Activated CD8-positive, alpha-beta T cell treated with anti-CD3 and anti-CD28 coated beads, Interleukin-2, amount 10 ng/mL, durations not matched to agents 7 days and 5 days (primary cell): ENCODE results near the gene HOPX. TPM values are rescaled to one million over a fixed set of nuclear protein-coding genes. Genes with fewer than 3 reads are reported as not detected.

Experiments
- ATAC-seq: fragments of 150-1000 bp; cut with Tn5 transposase; one replicate; pipeline ENCODE4 v1.10.0; 2021; ENCODE audit warnings: moderate library complexity
- CTCF ChIA-PET: fragments of 350-600 bp; sonication (Branson Sonifier 250); formaldehyde crosslinking; loops from one replicate; lab custom pipeline; 2021; ENCODE audit warnings: antibody characterized with exemption; lab: Charles Lee
- POLR2A ChIA-PET: fragments of 350-600 bp; sonication (Branson Sonifier 250); formaldehyde crosslinking; loops from one replicate; lab custom pipeline; 2021; ENCODE audit warnings: antibody characterized with exemption; lab: Charles Lee
- DNase-seq: peaks from one replicate; pipeline ENCODE4 v3.0.0-alpha.2; 2020
- H3K27ac Mint-ChIP-seq: one replicate; pipeline ENCODE4 v1.8.0; 2021; ENCODE audit warnings: mild to moderate bottlenecking, mixed read lengths
- H3K27me3 Mint-ChIP-seq: one replicate; pipeline ENCODE4 v1.8.0; 2021; ENCODE audit warnings: low read depth, mixed read lengths
- H3K36me3 Mint-ChIP-seq: one replicate; pipeline ENCODE4 v1.8.0; 2021; ENCODE audit warnings: low read depth, mixed read lengths
- H3K4me1 Mint-ChIP-seq: one replicate; pipeline ENCODE4 v1.8.0; 2021; ENCODE audit warnings: low read depth, mixed read lengths
- H3K4me3 Mint-ChIP-seq: one replicate; pipeline ENCODE4 v1.8.0; 2021; ENCODE audit warnings: mild to moderate bottlenecking, mixed read lengths
- H3K9me3 Mint-ChIP-seq: one replicate; pipeline ENCODE4 v1.8.0; 2022; ENCODE audit warnings: mixed read lengths; ENCODE audit not compliant: insufficient read depth
- total RNA-seq, 2 experiments: library from RNA; stranded (reverse); gene quantifications; one replicate each; pipeline ENCODE4 v1.2.3, GENCODE V29; 2021

HOPX gene
- total RNA-seq, 2 experiments from 2014 or later: 63.6 to 67.4 TPM

DNA sequence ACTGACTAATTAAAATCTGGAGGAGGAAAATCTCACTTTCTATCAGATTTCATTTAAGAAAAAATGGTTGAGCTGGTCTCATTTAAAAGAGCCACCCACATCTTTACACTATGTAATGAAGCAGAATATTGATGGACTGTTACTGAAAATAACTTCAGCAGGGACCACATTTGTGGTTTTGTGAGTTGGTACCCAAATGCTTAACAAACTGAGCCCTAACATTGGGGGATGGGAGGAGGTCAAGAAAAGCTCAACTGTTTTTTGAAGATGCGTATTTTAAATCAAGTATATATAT lies 30.1 kb downstream of the HOPX start:
- ChIA-PET CTCF (interaction anchor here (0.8 to 6.6 kb wide), 7 partner anchors 8 to 217 kb away, joined by 3 to 51 read pairs (median 3); no protein-coding TSS in a partner anchor), POLR2A (interaction anchor here (1.0 to 2.2 kb wide), 3 partner anchors 10 to 327 kb away, joined by 3 to 7 read pairs (median 4); partner anchors contain the start of gene POLR2B)
- Mint-ChIP-seq H3K36me3 (peaks cover 64% of the 10 kb centered on the region), H3K9me3 (peaks cover 6% of the 10 kb centered on the region), H3K4me1 (peaks cover 81% of the 10 kb centered on the region), H3K4me3 (no peak overlapping the region), H3K27me3 (no peaks in the 10 kb centered on the region), H3K27ac (peak overlapping the region; percentile 67)
- DNase-seq (no peak), ATAC-seq (no peak)

GRCh38 chr4:56650262-56651055 lies 30.6 kb downstream of the HOPX start:
- peaks cover 6% of the 10 kb centered on the region for H3K9me3 Mint-ChIP-seq
- H3K4me3 Mint-ChIP-seq: no peak overlapping the region
- CTCF ChIA-PET: interaction anchor here (0.8 to 6.6 kb wide), 9 partner anchors 8 to 216 kb away, joined by 3 to 51 read pairs (median 3); no protein-coding TSS in a partner anchor
- no peak for ATAC-seq
- DNase-seq: no peak
- H3K27me3 Mint-ChIP-seq: no peaks in the 10 kb centered on the region
- peaks cover 67% of the 10 kb centered on the region for H3K36me3 Mint-ChIP-seq
- POLR2A ChIA-PET: interaction anchor here (1.5 to 2.2 kb wide), 2 partner anchors 108 to 328 kb away, joined by 4 to 7 read pairs; partner anchors contain the start of gene POLR2B
- peak overlapping the region; percentile 85 for H3K27ac Mint-ChIP-seq
- peaks cover 83% of the 10 kb centered on the region for H3K4me1 Mint-ChIP-seq

GRCh38 chr4:56649445-56650261 lies 31.4 kb downstream of the HOPX start:
- POLR2A ChIA-PET: interaction anchor here (0.6 to 2.2 kb wide), 2 partner anchors 76 to 109 kb away, joined by 3 to 7 read pairs; no protein-coding TSS in a partner anchor
- ATAC-seq (no peak), DNase-seq (no peak)
- Mint-ChIP-seq H3K36me3 (peaks cover 62% of the 10 kb centered on the region), H3K27ac (peak overlapping the region; percentile 85), H3K4me3 (no peak overlapping the region), H3K9me3 (peaks cover 6% of the 10 kb centered on the region), H3K27me3 (no peaks in the 10 kb centered on the region), H3K4me1 (peaks cover 77% of the 10 kb centered on the region)
- CTCF ChIA-PET: interaction anchor here (0.8 to 6.6 kb wide), 5 partner anchors 9 to 22 kb away, joined by 3 to 51 read pairs (median 3); no protein-coding TSS in a partner anchor

DNA sequence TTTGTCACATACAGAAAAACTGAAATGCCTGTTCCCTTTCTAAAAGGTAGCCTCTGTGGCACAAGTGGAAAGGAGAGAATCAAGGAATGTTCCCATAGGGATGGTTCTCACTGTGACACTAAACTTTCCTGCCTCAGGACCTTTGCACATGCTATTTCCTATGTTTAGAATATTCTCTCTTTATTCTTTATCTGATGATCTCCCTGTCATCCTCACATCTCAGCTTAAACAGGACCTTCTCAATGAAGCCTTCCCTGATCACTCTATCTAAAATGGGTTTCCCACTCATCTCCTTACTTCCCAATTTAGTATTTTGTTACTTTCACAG lies 32.3 kb downstream of the HOPX start:
- H3K9me3 Mint-ChIP-seq: peaks cover 6% of the 10 kb centered on the region
- peak overlapping the region; percentile 85 for H3K27ac Mint-ChIP-seq
- no peak for ATAC-seq
- no peak overlapping the region for H3K4me3 Mint-ChIP-seq
- H3K36me3 Mint-ChIP-seq: peaks cover 62% of the 10 kb centered on the region
- DNase-seq: no peak
- CTCF ChIA-PET: no interaction called here
- H3K27me3 Mint-ChIP-seq: no peaks in the 10 kb centered on the region
- peaks cover 69% of the 10 kb centered on the region for H3K4me1 Mint-ChIP-seq
- POLR2A ChIA-PET: interaction anchor here (1.2 kb wide), 1 partner anchor 212 kb away, joined by 4 read pairs; no protein-coding TSS in a partner anchor

DNA sequence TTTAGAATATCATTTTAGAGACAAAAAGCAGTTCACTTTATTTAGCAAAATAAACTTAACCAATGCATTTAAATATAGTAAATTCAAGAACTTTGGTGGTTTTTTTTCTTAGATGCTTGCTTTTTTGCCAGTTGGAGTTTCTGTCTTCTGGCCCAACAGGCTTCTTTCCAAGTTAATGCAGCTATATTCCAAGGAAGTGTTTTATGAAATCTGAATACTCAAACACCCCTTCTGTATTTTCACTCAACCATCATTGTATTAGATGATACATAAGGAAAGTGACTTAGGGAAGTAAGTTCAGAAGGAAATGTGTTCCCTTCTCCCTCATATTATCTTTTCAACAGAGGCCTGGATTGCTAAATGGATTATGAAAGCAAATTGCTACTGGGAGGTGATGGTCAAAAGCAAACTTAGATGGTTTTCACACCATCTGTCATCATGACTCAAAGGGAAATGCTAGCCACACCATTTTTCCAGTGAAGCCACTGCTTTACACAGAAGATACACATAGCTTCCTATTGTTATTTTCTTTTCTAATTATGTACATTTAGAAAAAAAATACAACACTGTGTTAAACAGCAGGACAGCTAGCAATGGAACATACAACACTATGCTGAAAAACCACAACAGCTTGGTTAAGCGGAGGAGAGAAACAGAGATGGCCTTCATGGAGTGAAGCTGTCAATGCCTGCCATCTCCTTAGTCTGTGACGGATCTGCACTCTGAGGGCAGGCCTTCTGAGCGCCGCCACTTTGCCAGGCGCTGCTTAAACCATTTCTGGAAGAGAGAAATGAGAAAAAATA lies 32.9 kb downstream of the HOPX start:
- ATAC-seq: peak; percentile 22
- CTCF ChIA-PET: no interaction called here
- Mint-ChIP-seq H3K36me3 (peaks cover 62% of the 10 kb centered on the region), H3K9me3 (peaks cover 6% of the 10 kb centered on the region), H3K4me3 (no peak overlapping the region), H3K27me3 (no peaks in the 10 kb centered on the region), H3K27ac (peak overlapping the region; percentile 58), H3K4me1 (peaks cover 63% of the 10 kb centered on the region)
- POLR2A ChIA-PET: interaction anchor here (1.2 kb wide), 1 partner anchor 211 kb away, joined by 4 read pairs; no protein-coding TSS in a partner anchor
- DNase-seq: no peak

GRCh38 chr4:56646341-56646740 lies 34.8 kb downstream of the HOPX start:
- CTCF ChIA-PET: interaction anchor here (0.8 to 1.5 kb wide), 2 partner anchors 13 to 153 kb away, joined by 3 to 4 read pairs; no protein-coding TSS in a partner anchor

DNA sequence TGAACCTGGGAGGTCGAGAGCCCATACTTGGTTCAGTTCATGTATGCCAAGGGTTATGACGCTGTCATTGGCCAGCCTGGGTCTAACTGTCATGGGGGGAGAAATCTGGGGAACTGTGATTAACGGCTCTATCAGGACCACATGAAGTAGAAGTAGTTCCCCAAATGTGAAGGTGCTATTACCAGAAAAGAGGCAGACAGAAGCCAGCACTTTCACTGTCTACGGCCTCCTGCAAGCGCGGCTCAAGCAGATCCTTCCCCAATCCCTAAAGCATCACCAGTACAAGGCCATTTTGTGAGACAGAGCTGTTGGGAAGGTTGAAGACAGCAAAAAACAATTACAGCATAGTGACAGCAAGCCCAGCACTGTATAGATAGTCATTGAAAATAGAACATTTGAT lies 37.5 kb downstream of the HOPX start:
- Mint-ChIP-seq H3K27ac (no peak overlapping the region), H3K36me3 (peaks cover 27% of the 10 kb centered on the region), H3K4me1 (peaks cover 38% of the 10 kb centered on the region), H3K4me3 (no peak overlapping the region), H3K9me3 (peaks cover under 1% of the 10 kb centered on the region), H3K27me3 (no peaks in the 10 kb centered on the region)
- no peak for ATAC-seq
- ChIA-PET CTCF (no interaction called here), POLR2A (no interaction called here)
- no peak for DNase-seq

More at GRCh38 chr4:56646341-56646740, 34.8 kb downstream of the HOPX start:
- Mint-ChIP-seq H3K27ac (no peak overlapping the region), H3K9me3 (peaks cover 6% of the 10 kb centered on the region), H3K4me3 (no peak overlapping the region), H3K36me3 (peaks cover 53% of the 10 kb centered on the region), H3K27me3 (no peaks in the 10 kb centered on the region), H3K4me1 (peaks cover 51% of the 10 kb centered on the region)
- no peak for DNase-seq
- no peak for ATAC-seq
- POLR2A ChIA-PET: no interaction called here

GRCh38 chr4:56641494-56642051 lies 39.5 kb downstream of the HOPX start:
- H3K9me3 Mint-ChIP-seq: no peaks in the 10 kb centered on the region
- no peak for ATAC-seq

DNA sequence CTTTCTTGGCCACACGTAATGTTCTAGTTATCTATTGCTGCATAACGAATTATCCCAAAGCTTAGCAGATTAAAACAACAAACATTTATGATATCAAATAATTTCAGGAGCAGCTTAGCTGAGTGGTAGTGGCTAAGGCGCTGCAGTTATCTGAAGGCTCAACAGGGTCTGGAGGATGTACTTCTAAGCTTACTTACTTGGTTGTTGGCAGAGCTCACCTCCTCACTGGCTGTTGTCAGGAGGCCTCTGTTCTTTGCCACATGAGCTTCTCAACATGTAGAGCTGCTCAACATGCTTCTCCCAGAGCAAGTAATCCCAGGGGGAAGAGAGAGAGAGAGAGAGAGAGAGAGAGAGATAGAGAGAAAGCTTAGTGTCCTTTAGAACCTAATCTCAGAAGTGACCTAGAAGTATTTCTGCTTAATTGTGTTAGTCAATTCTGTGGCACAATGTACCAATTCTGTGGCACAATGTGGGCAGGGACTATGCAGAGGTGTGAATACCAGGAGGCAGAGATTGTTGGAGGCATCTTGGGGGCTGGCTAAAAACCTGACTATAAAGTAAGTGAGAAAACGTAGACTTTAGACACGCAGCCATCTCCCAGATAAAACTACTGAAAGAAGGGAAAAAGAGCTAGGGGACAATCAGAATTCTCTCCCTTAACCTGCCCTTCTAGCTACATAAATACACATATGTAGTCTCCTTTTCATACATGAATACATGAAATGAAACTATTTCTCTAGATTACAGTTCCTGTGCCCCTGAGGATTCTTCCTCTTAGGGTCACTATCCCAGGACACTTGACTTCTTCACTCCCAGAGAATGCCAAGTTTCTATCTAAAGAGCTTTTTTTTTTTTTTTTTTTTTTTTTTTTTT lies 40.2 kb downstream of the HOPX start:
- CTCF ChIA-PET: interaction anchor here (0.9 to 4.2 kb wide), 6 partner anchors 9 to 196 kb away, joined by 3 to 51 read pairs (median 7); no protein-coding TSS in a partner anchor
- no peak for DNase-seq

More at GRCh38 chr4:56641494-56642051, 39.5 kb downstream of the HOPX start:
- Mint-ChIP-seq H3K4me1 (peaks cover 25% of the 10 kb centered on the region), H3K27me3 (no peaks in the 10 kb centered on the region), H3K4me3 (no peak overlapping the region), H3K36me3 (peaks cover 9% of the 10 kb centered on the region), H3K27ac (no peak overlapping the region)
- DNase-seq: no peak
- ChIA-PET CTCF (interaction anchor here (0.9 to 4.2 kb wide), 6 partner anchors 10 to 195 kb away, joined by 3 to 51 read pairs (median 7); no protein-coding TSS in a partner anchor), POLR2A (interaction anchor here (1.2 to 1.3 kb wide), 2 partner anchors 10 to 255 kb away, joined by 3 to 4 read pairs; partner anchors contain the start of gene AASDH)

GRCh38 chr4:56637791-56638190 lies 43.3 kb downstream of the HOPX start:
- ChIA-PET POLR2A (no interaction called here), CTCF (interaction anchor here (0.6 kb wide), 1 partner anchor 84 kb away, joined by 3 read pairs; no protein-coding TSS in a partner anchor)
- ATAC-seq: no peak
- Mint-ChIP-seq H3K4me3 (no peak overlapping the region), H3K27me3 (no peaks in the 10 kb centered on the region), H3K36me3 (no peaks in the 10 kb centered on the region), H3K27ac (no peak overlapping the region), H3K4me1 (peaks cover 18% of the 10 kb centered on the region), H3K9me3 (no peaks in the 10 kb centered on the region)
- DNase-seq: no peak

More for the DNA sequence above, 40.2 kb downstream of the HOPX start:
- no peak overlapping the region for H3K4me3 Mint-ChIP-seq
- no peaks in the 10 kb centered on the region for H3K27me3 Mint-ChIP-seq
- no peak for ATAC-seq
- peaks cover 21% of the 10 kb centered on the region for H3K4me1 Mint-ChIP-seq
- no peaks in the 10 kb centered on the region for H3K9me3 Mint-ChIP-seq
- peaks cover 3% of the 10 kb centered on the region for H3K36me3 Mint-ChIP-seq
- POLR2A ChIA-PET: interaction anchor here (1.2 to 1.3 kb wide), 2 partner anchors 11 to 254 kb away, joined by 3 to 4 read pairs; partner anchors contain the start of gene AASDH
- H3K27ac Mint-ChIP-seq: no peak overlapping the region
